Measurements from ENCODE around the gene ACOX1. TPM values are rescaled to one million over a fixed set of nuclear protein-coding genes. Genes with fewer than 3 reads are reported as not detected.

Gene ACOX1
- total and polyA plus RNA-seq, 2 of the 13 experiments (the other 11 are each of a cell fraction or from before 2014, with no cell fraction given) = 86.4 to 120 TPM

GRCh38 chr17:75978938-75979704 is at the start of gene ACOX1, which contains the start of gene TEN1 (continued):
- TF ChIP-seq, protein P1, sequence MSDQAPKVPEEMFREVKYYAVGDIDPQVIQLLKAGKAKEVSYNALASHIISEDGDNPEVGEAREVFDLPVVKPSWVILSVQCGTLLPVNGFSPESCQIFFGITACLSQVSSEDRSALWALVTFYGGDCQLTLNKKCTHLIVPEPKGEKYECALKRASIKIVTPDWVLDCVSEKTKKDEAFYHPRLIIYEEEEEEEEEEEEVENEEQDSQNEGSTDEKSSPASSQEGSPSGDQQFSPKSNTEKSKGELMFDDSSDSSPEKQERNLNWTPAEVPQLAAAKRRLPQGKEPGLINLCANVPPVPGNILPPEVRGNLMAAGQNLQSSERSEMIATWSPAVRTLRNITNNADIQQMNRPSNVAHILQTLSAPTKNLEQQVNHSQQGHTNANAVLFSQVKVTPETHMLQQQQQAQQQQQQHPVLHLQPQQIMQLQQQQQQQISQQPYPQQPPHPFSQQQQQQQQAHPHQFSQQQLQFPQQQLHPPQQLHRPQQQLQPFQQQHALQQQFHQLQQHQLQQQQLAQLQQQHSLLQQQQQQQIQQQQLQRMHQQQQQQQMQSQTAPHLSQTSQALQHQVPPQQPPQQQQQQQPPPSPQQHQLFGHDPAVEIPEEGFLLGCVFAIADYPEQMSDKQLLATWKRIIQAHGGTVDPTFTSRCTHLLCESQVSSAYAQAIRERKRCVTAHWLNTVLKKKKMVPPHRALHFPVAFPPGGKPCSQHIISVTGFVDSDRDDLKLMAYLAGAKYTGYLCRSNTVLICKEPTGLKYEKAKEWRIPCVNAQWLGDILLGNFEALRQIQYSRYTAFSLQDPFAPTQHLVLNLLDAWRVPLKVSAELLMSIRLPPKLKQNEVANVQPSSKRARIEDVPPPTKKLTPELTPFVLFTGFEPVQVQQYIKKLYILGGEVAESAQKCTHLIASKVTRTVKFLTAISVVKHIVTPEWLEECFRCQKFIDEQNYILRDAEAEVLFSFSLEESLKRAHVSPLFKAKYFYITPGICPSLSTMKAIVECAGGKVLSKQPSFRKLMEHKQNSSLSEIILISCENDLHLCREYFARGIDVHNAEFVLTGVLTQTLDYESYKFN (CRISPR knock-in tag; conservative IDR thresholded peaks at IDR 0.05) = peak; percentile 93
- TF ChIP-seq HOXA9 (CRISPR knock-in tag; IDR thresholded peaks at IDR 0.05; ENCODE audit: borderline replicate concordance) = 0 out of 2 replicates have a peak, but pooled peaks have one; percentile 81
- no peak for TF ChIP-seq CENPBD1 (CRISPR knock-in tag; IDR thresholded peaks at IDR 0.05; ENCODE audit: borderline replicate concordance, low read depth)
- TF ChIP-seq ZNF382 (CRISPR knock-in tag; IDR thresholded peaks at IDR 0.05; ENCODE audit: borderline replicate concordance) = no peak
- TF ChIP-seq RFX5 (IDR thresholded peaks at IDR 0.05; ENCODE audit: low read depth, low read length) = peak; percentile 78
- TF ChIP-seq, protein P2, sequence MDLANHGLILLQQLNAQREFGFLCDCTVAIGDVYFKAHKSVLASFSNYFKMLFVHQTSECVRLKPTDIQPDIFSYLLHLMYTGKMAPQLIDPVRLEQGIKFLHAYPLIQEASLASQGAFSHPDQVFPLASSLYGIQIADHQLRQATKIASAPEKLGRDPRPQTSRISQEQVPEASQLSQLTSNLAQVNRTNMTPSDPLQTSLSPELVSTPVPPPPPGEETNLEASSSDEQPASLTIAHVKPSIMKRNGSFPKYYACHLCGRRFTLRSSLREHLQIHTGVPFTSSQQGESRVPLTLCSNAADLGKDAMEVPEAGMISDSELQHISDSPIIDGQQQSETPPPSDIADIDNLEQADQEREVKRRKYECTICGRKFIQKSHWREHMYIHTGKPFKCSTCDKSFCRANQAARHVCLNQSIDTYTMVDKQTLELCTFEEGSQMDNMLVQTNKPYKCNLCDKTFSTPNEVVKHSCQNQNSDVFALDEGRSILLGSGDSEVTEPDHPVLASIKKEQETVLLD (CRISPR knock-in tag; IDR thresholded peaks at IDR 0.05; ENCODE audit: low read depth) = peak; percentile 85
- TF ChIP-seq, protein P3, sequence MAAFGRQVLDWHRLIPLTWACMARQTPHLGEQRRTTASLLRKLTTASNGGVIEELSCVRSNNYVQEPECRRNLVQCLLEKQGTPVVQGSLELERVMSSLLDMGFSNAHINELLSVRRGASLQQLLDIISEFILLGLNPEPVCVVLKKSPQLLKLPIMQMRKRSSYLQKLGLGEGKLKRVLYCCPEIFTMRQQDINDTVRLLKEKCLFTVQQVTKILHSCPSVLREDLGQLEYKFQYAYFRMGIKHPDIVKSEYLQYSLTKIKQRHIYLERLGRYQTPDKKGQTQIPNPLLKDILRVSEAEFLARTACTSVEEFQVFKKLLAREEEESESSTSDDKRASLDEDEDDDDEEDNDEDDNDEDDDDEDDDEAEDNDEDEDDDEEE (CRISPR knock-in tag; IDR thresholded peaks at IDR 0.05) = no peak
- no peak for TF ChIP-seq ZFP62 (CRISPR knock-in tag; IDR thresholded peaks at IDR 0.05)
- TF ChIP-seq, protein P4, sequence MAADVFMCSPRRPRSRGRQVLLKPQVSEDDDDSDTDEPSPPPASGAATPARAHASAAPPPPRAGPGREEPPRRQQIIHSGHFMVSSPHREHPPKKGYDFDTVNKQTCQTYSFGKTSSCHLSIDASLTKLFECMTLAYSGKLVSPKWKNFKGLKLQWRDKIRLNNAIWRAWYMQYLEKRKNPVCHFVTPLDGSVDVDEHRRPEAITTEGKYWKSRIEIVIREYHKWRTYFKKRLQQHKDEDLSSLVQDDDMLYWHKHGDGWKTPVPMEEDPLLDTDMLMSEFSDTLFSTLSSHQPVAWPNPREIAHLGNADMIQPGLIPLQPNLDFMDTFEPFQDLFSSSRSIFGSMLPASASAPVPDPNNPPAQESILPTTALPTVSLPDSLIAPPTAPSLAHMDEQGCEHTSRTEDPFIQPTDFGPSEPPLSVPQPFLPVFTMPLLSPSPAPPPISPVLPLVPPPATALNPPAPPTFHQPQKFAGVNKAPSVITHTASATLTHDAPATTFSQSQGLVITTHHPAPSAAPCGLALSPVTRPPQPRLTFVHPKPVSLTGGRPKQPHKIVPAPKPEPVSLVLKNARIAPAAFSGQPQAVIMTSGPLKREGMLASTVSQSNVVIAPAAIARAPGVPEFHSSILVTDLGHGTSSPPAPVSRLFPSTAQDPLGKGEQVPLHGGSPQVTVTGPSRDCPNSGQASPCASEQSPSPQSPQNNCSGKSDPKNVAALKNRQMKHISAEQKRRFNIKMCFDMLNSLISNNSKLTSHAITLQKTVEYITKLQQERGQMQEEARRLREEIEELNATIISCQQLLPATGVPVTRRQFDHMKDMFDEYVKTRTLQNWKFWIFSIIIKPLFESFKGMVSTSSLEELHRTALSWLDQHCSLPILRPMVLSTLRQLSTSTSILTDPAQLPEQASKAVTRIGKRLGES (CRISPR knock-in tag; IDR thresholded peaks at IDR 0.05; ENCODE audit: borderline replicate concordance) = peak; percentile 47
- TF ChIP-seq SMC3 (IDR thresholded peaks at IDR 0.05; ENCODE audit: low read length) = no peak
- peak; percentile 88; the same call in 1 of the 2 replicates for TF ChIP-seq ZBTB26 (CRISPR knock-in tag; IDR thresholded peaks at IDR 0.05; ENCODE audit: borderline replicate concordance)
- TF ChIP-seq LCORL (IDR thresholded peaks at IDR 0.05) = 0 out of 2 replicates have a peak, but pooled peaks have one; percentile 41
- TF ChIP-seq LCORL (CRISPR knock-in tag; IDR thresholded peaks at IDR 0.05) = peak; percentile 89
- peak; percentile 66 for TF ChIP-seq SIX1 (CRISPR knock-in tag; IDR thresholded peaks at IDR 0.05; ENCODE audit: borderline replicate concordance)
- TF ChIP-seq ZNF253 (CRISPR knock-in tag; IDR thresholded peaks at IDR 0.05; ENCODE audit: borderline replicate concordance) = no peak; the same call in 1 of the 2 replicates
- no peak for TF ChIP-seq TCF12 (IDR thresholded peaks at IDR 0.05)
- TF ChIP-seq TCF12 (CRISPR knock-in tag; IDR thresholded peaks at IDR 0.05) = peak; percentile 57
- TF ChIP-seq ZNF30 (CRISPR knock-in tag; IDR thresholded peaks at IDR 0.05) = no peak
